HG03571 (cell line): ENCODE results near the gene BRINP1.

Source experiments
- ATAC-seq: cut with Tn5 transposase; IDR thresholded peaks from one replicate; pipeline ENCODE4 v1.9.1; 2021; ENCODE audit not compliant: unreplicated experiment

The BRINP1 gene

GRCh38 chr9:119148855-119149254, 220.4 kb downstream of the BRINP1 start:
- ATAC-seq = no peak

- ATAC-seq = no peak
Measured at GRCh38 chr9:119137479-119137878, 231.8 kb downstream of the BRINP1 start.

- ATAC-seq = no peak
Measured at GRCh38 chr9:119126040-119126439, 243.2 kb downstream of the BRINP1 start.

- no peak for ATAC-seq
Measured at GRCh38 chr9:119121899-119122298, 247.3 kb downstream of the BRINP1 start.

DNA sequence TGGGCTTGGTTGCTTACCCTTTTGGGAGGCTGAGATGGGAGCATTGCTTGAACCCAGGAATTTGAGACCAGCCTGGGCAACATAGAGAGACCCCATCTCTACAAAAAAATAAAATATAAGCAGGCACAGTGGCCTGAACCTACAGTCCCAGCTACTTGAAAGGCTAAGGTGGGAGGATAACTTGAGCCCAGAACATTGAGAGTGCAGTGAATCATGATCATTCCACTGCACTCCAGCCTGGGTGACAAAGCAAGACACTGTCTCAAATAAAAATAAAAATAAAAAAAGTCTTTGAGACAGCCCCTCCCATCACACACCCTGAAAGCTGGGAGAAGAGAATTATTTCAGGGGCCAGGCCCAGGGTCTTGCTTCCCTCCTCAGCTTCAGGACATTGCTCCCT, 251.8 kb downstream of the BRINP1 start:
- no peak for ATAC-seq
